Stimulated activated CD4-positive, alpha-beta T cell treated with anti-CD3 and anti-CD28 coated beads, TNF-alpha, amount 100 ng/mL, for 4 hours (primary cell): ENCODE measurements around the gene VSIR.

Experiments
- DNase-seq, 3 experiments: peaks; one replicate each; pipeline ENCODE4 v3.0.0-alpha.2; 2020; ENCODE audit warnings: low read depth in 3 of 3

Gene VSIR

DNA sequence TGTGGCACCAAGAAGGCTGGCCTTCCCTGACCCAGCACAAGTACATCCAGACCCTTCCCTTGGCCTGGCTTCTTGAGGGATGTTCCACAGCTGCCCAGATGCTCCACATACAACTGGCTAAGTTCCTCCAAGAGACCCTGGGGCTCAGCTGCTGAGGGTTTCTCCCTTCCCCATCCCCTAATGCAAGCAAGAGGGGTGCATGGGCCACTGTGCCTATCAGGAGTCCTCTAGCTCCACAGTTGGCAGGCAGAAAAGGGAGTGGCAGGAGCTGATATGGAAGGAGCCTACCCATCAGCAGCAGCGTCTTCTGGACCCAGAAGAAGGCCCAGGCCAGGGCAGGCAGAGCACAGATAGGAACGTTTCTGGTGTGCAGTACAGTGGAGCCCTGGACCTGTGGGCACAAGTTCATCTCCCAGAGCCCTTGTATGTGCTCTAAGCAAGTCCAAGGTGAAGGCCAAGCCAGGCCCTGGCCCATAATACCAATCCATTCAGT is 26.2 kb downstream of the VSIR start:
- DNase-seq, result no peak

DNA sequence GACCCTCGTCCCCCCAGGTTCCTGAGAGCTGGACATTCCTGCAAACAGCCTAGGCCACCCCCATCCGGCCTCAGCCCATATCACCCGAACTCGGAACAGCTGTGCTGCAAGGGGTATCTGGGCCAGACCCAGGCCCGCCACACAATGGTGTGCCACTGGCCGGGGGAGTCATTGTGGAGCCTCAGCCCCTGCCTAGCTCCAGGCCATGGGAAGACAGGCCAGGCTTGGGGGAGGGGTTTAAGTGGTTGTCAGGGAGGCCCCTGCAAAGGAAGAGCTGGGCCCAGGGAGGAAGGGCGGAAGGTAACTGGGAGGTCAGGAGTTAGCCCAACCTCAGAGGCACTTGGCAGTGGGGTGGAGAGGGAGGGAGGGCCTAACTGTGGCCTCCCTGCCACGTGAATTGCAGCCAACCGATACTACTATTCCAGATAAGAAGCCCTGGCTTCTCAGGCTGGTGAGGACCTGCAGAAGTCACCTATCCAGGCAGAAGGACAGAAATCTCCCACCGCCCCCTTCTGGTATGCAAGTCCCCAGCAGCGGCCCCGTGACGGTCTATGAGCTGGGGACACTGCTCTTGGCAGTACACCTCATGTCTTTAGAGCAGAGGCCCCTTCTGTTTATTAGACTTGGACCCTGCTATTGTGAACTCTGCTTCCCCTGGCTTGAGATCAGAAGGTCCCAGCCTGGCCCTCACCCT is 26.8 kb downstream of the VSIR start:
- no peak for DNase-seq

DNA sequence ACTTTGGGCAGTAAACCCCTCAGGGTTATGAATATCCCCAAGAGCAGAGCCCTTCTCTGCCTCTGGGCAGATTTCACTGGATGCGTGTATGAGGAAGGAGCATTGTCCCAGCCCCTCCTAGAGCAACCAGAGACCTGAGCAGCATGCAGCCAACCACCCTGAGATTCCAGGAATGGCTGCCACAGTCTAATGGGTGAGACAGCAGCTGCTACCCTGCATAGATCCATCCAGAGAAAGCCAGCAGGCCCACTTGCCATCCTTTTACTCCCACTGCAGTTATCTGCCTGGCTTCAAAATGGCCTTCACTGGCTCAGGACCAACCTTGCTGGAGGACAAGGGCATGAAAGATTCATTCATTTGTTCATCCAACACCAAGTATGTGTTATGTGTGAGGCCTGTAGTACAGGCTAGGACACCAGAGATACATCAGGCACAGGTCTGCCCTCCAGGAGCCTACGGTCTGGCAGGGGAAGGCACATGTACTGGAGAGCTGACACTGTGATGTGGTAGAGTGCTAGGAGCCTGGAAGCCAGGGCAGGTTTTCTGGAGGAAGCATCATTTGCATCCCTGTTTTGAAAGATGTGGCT is 27.6 kb downstream of the VSIR start:
- DNase-seq, result no peak

DNA sequence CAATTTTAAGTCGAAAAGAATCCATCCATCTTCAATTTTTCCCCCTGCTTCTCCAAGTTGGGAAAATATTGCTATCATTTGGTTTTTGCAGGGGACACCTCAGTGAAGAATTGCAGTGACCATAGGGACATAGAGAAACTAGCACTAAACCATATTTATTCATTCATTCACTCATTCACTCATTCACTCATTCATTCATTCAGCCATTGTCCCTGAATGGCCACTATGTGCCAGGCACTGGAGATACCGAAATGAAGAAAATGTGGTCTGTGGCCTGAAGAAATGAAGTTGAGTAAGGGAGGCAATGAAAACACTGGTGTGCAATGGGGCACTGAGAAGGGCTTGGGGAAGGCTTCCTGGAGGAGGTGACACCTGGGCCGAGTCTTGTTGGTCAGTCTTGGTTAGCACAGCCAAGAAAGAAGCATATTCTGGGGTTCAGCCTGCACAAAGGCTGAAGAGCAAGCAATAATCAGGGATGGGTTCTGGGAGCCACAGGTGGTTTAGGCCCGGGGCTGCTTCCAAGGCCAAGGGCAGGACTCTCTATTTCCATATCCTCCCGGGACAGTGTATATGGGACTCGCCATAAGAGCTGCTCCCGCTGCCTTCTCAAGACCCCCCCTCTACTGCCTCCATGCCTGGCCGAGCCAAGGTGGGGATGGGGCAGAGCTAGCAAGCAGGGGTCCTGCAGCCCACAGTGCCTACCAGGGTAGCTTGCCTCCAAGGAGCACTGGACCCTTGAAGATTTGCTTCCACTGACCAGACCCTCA is 28.2 kb downstream of the VSIR start:
- DNase-seq, result no peak

DNA sequence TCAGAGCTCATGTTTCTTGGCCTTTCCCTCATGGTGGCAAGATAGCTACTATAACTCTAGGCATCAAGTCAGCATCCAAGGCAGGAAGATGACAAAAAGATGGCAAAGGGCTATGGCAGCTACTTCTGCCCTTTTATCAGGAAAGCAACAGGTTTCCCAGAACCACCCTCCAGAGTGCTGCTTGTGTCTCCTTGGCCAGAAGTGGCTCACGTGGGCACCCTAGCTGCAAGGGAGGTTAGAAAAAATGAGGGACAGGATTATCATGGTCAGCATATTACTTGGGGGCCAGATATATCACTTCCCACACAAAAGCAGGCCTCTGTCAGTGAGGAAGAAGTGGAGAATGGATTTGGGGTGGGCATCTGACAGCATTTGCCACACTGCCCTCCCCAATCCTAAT is 29.5 kb downstream of the VSIR start:
- no peak for DNase-seq

DNA sequence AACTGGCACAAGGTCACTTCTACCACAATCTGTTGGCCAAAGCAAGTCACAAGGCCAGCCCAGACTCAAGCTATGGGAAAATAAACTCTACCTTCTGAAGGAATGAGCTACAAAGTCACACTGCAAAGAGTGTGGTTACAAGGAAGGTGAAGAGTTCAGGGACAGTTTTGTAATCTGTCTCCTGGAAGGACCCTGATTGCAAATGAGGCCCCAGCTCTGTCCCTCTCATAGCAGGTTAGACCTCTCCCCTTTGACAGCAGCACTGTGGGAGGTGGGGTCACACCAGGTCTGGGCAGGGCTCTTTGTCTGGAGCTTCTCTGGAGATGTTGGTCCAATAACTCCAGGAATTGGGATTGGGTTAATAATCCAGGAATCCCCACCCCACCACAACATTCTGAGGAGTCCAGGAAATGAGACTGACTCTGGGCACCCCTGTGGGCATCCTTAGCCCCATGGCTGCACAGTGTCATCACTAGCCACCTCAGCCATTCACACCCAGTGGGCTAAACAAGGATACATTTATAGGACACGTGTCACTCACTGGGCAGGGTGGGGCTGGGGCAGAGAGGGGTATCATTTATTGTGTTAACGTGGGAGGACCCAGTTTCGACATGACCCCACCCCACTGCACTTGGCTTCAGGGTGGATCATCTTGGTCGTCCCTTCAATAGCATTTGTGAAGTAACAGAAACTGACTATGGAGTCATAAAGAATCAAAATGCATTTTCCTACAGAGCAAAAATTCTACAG is 30.1 kb downstream of the VSIR start:
- no peak for DNase-seq

DNA sequence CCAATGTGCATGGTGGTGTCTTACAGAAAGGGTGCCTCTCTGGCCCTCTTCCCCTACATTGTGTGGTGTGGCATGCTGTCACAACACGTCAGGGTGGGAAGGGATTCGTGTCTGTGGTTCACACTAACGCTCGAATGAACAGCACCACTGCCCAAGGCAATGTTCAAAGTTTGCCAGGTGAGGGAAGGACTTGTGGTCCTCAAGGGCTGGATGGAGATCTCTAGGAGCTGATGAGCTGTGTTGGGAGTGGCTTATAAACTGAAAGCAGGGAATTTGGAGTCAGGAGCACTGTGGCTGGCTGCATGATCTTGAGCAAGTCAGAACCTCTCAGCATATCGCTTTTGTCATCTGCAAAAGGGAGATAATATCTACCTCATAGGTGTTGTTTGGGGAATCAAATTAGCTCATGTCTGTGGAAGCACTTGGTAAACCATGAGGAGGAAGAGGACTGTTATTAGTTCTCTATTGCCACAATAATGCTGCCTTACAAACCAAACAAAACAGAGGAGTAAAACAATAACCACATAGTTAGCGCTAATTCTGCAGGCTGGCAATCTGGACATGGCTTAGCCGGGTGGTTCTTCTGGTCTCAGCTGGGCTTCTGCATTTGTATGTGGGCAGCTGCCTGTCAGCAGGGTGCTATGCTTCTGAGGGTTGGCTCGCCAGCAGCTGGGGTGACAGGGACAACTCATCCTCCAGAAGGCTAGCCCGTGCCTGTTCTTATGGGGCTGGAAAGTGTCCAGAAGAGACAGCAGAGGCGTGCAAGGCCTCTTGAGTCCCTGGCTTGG is 30.8 kb downstream of the VSIR start:
- no peak for DNase-seq

DNA sequence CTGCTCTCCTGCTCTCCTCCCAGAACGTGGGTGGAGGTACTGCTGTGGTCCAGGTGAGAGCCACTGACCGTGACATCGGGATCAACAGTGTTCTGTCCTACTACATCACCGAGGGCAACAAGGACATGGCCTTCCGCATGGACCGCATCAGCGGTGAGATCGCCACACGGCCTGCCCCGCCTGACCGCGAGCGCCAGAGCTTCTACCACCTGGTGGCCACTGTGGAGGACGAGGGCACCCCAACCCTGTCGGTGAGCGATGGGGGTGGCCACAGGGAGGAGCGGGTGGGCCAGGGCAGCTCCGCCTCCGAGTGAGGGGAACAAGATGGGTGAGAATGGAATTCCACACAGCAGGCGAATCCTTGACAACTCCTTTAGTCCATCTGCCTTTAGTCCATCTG is 31.6 kb downstream of the VSIR start:
- DNase-seq, result no peak

DNA sequence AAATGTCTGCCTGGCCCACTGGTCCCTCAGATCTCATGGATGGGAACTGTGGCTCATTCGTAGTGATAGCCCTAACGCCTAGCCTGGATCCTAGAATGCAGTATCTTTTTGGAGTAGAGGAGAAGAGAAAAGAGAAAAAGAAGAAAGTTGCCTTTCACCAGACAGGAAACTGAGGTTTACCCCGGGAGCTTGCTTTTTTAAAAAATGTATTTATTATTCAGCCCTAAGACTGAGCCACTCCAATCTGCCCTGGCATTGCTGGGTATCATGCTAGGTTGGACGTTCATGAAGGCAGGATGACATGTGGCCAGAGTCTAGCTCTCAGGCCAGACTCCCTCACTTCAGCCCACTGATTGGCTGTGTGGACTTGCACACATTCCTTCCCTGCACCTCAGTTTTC is 32.3 kb downstream of the VSIR start:
- no peak for DNase-seq

DNA sequence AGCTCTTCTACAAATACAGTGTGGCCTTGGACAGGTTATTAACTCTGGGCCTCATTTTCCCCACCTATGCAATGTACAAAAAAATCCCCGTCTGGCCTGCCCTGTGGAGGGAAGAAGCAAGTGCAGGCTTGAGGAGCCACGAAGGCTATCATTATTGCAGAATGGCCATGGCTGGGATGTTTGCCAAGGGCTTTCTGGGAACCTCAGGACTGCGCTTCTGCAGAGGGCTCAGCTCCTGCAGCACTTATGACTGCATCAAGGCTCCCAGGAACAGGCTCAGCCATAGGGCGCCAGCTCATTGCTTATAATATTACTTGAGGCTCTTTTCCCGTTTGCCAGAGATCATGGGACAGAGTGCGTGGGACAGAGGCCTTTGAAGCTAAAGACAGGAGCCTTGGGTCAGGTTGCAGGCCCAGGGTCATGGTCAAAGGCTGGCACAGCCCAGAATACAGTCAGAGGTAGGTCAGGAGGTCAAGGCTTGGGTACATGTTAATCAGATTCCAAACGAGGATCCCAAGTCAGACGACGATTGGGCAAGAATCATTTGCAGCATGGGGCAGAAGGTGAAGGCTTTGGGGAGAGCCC is 33.2 kb downstream of the VSIR start:
- no peak for DNase-seq

DNA sequence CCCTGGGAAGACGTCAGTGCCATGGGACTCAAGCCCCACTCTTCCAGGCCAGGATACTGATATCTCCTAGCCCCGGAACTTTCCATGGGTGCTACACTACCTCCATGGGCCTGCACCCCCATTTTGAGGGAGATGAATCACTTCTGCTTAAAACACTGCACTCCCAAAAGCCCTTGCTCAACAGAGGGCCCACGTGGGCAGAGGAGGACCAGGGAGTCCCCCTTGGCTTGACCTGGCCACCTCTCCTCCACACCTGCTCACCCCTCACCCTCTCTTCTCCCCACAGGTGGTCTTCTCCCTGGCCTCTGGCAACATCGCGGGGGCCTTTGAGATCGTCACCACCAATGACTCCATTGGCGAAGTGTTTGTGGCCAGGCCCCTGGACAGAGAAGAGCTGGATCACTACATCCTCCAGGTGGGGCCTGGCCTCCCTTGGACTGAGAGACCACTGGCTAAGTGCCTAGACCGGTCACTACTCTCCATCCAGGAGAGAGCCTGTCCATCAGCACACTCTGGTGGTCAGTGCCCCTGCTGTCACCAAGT is 33.9 kb downstream of the VSIR start:
- DNase-seq, result no peak

DNA sequence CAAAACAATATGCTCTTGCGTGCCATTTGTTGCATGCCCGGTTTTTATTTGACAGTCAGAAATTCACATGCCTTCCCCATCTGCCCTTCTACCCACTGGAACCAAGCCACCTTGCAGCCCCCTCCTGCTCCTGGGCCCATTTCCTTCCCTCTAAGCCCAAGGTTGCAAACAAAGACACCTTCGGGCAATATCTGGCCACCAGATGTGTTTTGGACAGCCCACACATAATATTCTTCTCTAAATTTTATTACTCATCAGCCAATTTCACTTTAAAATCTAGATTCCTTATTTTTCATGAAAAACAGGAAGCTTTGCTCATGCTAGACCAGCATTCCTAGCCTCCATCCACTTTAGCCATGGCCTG is 35.5 kb downstream of the VSIR start:
- DNase-seq, result no peak

DNA sequence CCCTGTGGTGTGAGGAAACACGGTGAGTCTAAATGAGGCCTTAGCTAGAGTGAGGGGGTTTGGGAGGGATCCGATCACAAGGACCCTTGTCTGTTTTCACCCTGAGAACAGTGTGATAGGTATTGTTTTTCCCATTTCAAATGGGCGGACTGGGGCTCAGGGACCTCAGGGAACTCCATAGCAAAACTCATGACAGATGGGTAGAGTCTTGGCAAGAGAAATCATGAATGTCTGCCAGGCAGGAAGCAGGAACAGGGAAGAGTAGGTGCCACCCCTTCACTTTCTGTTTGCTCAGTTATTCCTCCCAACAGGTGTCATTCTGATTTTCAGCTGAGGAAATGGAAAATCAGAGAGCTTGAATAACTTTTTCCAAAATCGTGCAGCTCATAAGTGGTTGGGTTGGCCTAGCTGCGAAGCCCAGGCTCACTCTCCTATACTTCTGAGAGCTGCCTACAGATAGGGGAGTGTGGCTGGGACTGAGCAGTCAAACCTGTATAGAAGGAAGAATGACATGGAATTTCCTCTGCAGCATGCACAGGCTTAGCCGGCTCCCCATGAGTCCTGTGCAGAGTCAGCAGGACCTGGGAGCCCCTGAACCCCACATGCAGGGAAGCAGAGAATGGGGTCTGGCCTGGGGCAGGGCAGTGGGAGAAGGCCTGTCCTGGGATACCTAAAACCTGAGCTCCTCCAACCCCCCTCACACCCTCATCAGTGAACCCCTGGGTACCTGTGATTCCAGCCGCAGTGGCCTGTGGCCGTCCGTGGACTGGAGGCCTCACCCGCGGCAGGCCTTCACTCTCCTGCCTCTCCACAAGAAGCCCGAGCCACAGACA is 36.1 kb downstream of the VSIR start:
- DNase-seq, result peak in 1 of 3 experiments; percentile 38

DNA sequence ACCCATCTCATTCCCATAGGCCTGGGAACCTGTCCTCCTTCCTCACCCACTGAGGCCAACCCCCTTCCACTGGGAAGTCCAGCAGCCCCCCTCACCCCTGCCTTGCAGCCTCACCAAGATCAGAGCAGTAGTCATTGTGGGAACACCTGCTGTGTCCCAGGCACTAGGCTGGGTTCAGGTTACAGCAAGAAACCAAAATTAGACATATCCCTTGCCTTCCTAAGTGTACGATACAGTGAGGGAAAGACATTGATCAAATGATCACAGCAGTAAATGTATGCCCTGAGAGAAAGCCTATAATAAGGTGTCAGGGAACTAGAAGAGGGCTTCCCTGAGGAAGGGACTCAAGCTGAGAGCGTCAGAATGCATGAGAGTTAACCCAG is 36.8 kb downstream of the VSIR start:
- DNase-seq, result no peak

DNA sequence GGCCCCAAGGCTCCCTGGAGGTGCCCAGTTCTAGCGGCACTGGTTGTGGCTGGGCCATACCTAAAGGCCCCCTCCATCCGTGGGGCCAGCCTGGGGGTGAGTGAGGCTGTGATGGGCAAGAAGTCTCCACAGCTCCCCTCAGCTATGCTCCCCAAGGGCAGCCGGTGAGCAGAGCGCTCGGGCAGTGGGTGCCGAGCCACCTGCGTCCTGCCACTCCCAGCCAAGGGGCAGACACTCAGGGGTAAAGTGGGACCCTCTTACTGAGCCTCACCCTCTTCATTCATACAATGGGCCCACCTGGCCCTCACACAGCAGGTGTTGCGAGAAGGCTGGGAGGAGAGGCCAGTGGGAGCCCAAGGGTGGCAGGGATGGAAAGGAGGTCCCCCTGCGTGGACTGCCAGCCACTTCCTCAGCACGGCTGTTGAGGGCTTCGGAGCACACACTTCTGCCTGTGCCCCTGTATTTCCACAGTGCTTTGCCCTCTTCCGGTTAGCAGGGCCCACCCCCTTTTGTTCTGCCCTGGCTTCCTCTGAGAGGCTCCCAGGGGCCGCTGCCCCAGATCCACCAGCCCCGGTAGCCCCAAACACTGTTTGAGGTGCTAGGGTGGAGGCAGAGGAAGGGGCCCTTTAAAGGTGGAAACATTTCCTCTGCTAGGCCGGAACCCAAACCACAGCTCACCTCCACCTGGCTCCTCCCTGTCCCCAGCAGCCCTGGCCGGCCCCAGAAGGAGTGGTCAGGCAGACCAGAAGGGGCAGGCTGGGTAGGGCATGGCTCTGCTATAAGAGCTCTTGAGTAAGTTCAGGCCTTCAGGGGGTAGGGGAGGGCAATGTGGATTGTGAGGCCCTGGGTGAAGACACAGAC is 37.4 kb downstream of the VSIR start:
- DNase-seq, result peak in 1 of 3 experiments; percentile 36

DNA sequence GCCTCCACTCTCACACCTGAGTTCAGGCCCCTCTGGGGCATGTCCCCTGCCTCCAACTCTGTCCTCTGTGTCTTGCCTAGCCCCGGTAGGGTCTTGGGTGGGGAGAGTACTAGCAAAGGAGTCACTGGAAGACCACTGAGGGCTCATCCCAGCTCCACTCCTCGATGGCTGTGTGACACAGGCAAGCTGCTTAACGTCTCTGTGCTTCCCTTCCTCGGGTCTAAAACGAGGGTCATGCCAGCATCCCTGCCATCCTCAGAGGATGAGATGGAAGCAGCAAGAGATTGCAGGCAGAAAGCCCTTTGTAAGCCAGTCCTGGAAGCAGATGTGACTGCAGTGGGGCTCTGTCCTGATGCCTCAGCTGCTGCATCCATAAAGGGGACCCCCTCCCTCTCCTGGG is 38.5 kb downstream of the VSIR start:
- no peak for DNase-seq

DNA sequence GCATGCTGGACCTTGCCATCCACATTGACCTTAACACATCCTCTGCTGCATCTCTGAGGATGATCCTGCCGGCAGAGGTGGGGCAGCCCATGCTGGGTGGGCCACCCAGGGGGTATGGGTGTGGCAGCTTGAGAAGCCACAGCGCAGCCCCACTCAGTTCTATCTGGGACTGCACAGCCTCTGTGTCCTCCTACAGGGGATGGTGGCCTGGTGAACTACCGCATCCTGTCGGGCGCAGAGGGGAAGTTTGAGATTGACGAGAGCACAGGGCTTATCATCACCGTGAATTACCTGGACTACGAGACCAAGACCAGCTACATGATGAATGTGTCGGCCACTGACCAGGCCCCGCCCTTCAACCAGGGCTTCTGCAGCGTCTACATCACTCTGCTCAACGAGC is 41.5 kb downstream of the VSIR start:
- no peak for DNase-seq

DNA sequence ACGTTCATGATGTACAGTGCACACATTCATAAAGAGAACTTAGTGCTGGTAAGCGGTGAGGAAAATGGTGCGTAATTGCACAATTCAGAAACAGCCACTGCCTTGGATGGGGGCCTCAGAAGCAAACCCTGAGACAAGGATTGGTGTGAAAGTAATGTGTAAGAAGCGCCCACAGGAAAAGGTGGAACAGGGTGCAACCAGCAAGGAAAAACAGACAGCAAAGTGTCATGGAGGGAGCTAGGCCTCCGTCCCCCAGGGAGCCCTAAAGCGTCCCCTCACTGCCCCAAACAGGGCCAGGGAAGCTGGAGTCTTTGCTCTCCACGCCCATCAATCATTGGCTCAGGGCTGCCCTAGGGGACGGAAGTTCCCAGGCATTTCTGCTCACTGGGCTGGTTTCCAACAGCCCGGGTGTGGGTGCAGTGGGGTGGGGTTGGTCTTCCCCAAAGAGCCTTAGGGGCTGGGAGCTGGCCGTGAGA is 44.1 kb downstream of the VSIR start:
- no peak for DNase-seq
